Measurements from ENCODE around the gene NRF1. TPM values are rescaled to one million over a fixed set of nuclear protein-coding genes. Genes with fewer than 3 reads are reported as not detected.

NRF1 gene
- polyA plus RNA-seq, 4 donors = 7.6 to 15.6 (median 9.3) TPM

GRCh38 chr7:129764247-129765084 is 152.9 kb downstream of the NRF1 start:
- WGBS, 3 donors = 78% methylated on average over 6 to 7 of the region's 7 CpGs
- H3K4me1 ChIP-seq (ENCODE audit: control insufficient read depth in 3 of 3, insufficient read depth in 2 of 3, low read depth in 1 of 3, low read length in 2 of 3) = no peaks in the 10 kb centered on the region
- H3K36me3 ChIP-seq (ENCODE audit: control insufficient read depth in 3 of 3, insufficient read depth in 2 of 3, low read depth in 1 of 3, low read length in 3 of 3) = no peaks in the 10 kb centered on the region
- no peak overlapping the region for H3K4me3 ChIP-seq (ENCODE audit: low read depth in 1 of 3, low read length in 3 of 3)
- peaks cover 0 to 3% (median 0%) of the 10 kb centered on the region in 3 donors for H3K27me3 ChIP-seq (ENCODE audit: control insufficient read depth in 3 of 3, insufficient read depth in 3 of 3, low read length in 3 of 3)
- H3K27ac ChIP-seq (ENCODE audit: low read depth in 1 of 3, low read length in 2 of 3) = no peak overlapping the region
- FAIRE-seq (no peak), DNase-seq (no peak)
- no peaks in the 10 kb centered on the region for H3K9me3 ChIP-seq (ENCODE audit: control insufficient read depth in 2 of 2, insufficient read depth in 1 of 2, low read depth in 1 of 2, low read length in 1 of 2)

DNA sequence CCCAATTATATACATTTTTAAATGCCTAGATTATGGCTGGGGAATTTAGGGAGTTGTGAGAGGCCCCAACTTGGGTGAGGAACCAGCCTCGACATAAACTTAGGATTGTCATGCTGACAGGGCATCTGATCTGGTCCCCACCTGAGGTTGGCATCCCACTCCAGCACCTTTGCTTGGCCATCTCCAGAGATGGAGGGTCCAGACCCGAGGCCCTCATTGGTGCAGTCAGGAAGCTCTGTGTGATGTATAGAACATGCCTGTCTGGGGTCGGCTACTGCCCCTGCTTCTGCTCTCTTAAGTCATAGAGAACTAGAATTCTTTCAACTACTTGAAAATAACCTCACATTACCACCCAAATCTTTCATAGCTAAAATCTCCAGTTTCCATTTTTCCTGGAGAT is 153.8 kb downstream of the NRF1 start:
- 83 to 89% (median 89%) methylated on average over 3 of the region's 3 CpGs for WGBS, 3 donors
- H3K36me3 ChIP-seq (ENCODE audit: control insufficient read depth in 3 of 3, insufficient read depth in 2 of 3, low read depth in 1 of 3, low read length in 3 of 3) = no peaks in the 10 kb centered on the region
- H3K27me3 ChIP-seq (ENCODE audit: control insufficient read depth in 3 of 3, insufficient read depth in 3 of 3, low read length in 3 of 3) = peaks cover 0 to 3% (median 0%) of the 10 kb centered on the region in 3 donors
- FAIRE-seq (no peak), DNase-seq (no peak)
- H3K4me1 ChIP-seq (ENCODE audit: control insufficient read depth in 3 of 3, insufficient read depth in 2 of 3, low read depth in 1 of 3, low read length in 2 of 3) = no peaks in the 10 kb centered on the region
- no peak overlapping the region for H3K4me3 ChIP-seq (ENCODE audit: low read depth in 1 of 3, low read length in 3 of 3)
- no peaks in the 10 kb centered on the region for H3K9me3 ChIP-seq (ENCODE audit: control insufficient read depth in 2 of 2, insufficient read depth in 1 of 2, low read depth in 1 of 2, low read length in 1 of 2)
- H3K27ac ChIP-seq (ENCODE audit: low read depth in 1 of 3, low read length in 2 of 3) = no peak overlapping the region

DNA sequence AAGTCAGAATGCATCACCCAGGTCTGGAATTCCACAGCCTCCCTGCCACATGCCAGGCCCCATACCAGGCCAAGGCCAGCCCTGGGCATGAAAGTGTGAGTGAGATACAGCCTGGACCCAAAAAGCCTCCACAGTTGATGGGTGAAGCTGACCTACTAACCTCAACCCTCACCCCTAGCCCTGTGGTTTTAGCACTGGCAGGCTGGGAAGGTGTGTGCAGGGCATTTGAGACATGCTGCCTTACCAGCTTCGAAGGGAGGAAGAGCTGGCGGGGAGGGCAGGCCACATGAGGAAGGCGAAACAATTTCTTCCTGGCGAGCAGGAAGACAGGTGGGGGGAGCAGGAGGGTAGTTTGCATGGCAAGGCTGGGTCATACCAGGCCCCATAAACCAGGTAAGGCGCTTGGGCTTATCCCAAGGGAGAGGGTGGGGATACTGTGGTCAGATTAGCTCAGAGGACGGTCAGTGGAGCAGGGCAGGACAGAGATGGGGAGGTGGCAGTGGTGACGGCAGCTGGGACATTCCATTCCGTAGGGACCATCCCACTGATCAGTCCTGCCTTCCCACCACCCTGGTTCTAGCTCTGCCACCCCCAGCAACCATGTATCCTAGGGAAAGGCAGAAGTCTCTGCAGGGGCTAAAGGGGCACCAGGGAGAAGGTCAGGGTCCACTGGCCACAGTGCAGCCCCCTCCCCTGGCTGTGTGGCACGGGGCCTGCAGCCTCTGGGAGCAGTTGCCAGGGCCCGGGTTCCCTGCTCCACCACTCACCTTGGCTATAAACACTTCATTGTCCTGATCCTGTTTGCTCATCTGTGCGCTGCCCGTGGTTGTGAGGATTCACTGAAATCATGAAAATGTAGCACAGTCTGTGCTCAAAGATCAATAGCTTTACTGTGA is 155.8 kb downstream of the NRF1 start:
- no peak overlapping the region for H3K27ac ChIP-seq (ENCODE audit: low read depth in 1 of 3, low read length in 2 of 3)
- H3K36me3 ChIP-seq (ENCODE audit: control insufficient read depth in 3 of 3, insufficient read depth in 2 of 3, low read depth in 1 of 3, low read length in 3 of 3) = no peaks in the 10 kb centered on the region
- DNase-seq (no peak), FAIRE-seq (no peak)
- no peaks in the 10 kb centered on the region for H3K9me3 ChIP-seq (ENCODE audit: control insufficient read depth in 2 of 2, insufficient read depth in 1 of 2, low read depth in 1 of 2, low read length in 1 of 2)
- H3K27me3 ChIP-seq (ENCODE audit: control insufficient read depth in 3 of 3, insufficient read depth in 3 of 3, low read length in 3 of 3) = peaks cover 0 to under 1% (median 0%) of the 10 kb centered on the region in 3 donors
- WGBS, 3 donors = 81 to 86% (median 85%) methylated on average over 12 of the region's 12 CpGs
- H3K4me3 ChIP-seq (ENCODE audit: low read depth in 1 of 3, low read length in 3 of 3) = no peak overlapping the region
- no peaks in the 10 kb centered on the region for H3K4me1 ChIP-seq (ENCODE audit: control insufficient read depth in 3 of 3, insufficient read depth in 2 of 3, low read depth in 1 of 3, low read length in 2 of 3)

GRCh38 chr7:129768614-129769399 is 157.3 kb downstream of the NRF1 start:
- no peak for DNase-seq
- WGBS, 3 donors = 84 to 88% (median 85%) methylated on average over 16 to 17 of the region's 17 CpGs
- Histone ChIP-seq H3K27me3 (ENCODE audit: control insufficient read depth in 3 of 3, insufficient read depth in 3 of 3, low read length in 3 of 3) (peaks cover 0 to 2% (median 2%) of the 10 kb centered on the region in 3 donors), H3K4me3 (ENCODE audit: low read depth in 1 of 3, low read length in 3 of 3) (no peak overlapping the region), H3K36me3 (ENCODE audit: control insufficient read depth in 3 of 3, insufficient read depth in 2 of 3, low read depth in 1 of 3, low read length in 3 of 3) (no peaks in the 10 kb centered on the region), H3K4me1 (ENCODE audit: control insufficient read depth in 3 of 3, insufficient read depth in 2 of 3, low read depth in 1 of 3, low read length in 2 of 3) (no peaks in the 10 kb centered on the region), H3K27ac (ENCODE audit: low read depth in 1 of 3, low read length in 2 of 3) (no peak overlapping the region), H3K9me3 (ENCODE audit: control insufficient read depth in 2 of 2, insufficient read depth in 1 of 2, low read depth in 1 of 2, low read length in 1 of 2) (no peaks in the 10 kb centered on the region)
- no peak for FAIRE-seq

DNA sequence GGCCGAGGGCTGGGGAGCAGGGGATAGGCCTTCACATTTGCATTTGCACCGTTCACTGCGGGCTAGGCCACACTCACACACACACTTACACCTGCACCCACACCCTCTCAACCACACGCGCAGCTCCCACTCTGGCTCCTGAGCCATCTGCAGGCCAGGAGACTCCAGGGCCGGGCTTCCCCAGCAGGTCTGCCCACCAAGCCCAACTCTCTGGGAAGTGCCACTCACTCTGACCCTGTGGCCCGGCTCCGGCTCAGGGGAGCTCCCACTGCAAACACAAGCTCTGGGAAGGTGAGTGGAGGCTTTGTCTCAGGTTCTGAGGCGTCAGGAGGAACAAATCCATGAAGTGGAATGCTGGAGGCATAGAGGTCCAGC is 157.9 kb downstream of the NRF1 start:
- no peaks in the 10 kb centered on the region for H3K4me1 ChIP-seq (ENCODE audit: control insufficient read depth in 3 of 3, insufficient read depth in 2 of 3, low read depth in 1 of 3, low read length in 2 of 3)
- H3K27me3 ChIP-seq (ENCODE audit: control insufficient read depth in 3 of 3, insufficient read depth in 3 of 3, low read length in 3 of 3) = peaks cover 0 to 3% (median 2%) of the 10 kb centered on the region in 3 donors
- WGBS, 3 donors = 85 to 94% (median 89%) methylated on average over 9 of the region's 9 CpGs
- H3K4me3 ChIP-seq (ENCODE audit: low read depth in 1 of 3, low read length in 3 of 3) = no peak overlapping the region
- H3K27ac ChIP-seq (ENCODE audit: low read depth in 1 of 3, low read length in 2 of 3) = no peak overlapping the region
- H3K36me3 ChIP-seq (ENCODE audit: control insufficient read depth in 3 of 3, insufficient read depth in 2 of 3, low read depth in 1 of 3, low read length in 3 of 3) = no peaks in the 10 kb centered on the region
- FAIRE-seq (no peak), DNase-seq (no peak)
- no peaks in the 10 kb centered on the region for H3K9me3 ChIP-seq (ENCODE audit: control insufficient read depth in 2 of 2, insufficient read depth in 1 of 2, low read depth in 1 of 2, low read length in 1 of 2)

- Histone ChIP-seq H3K9me3 (ENCODE audit: control insufficient read depth in 2 of 2, insufficient read depth in 1 of 2, low read depth in 1 of 2, low read length in 1 of 2) (no peaks in the 10 kb centered on the region), H3K36me3 (ENCODE audit: control insufficient read depth in 3 of 3, insufficient read depth in 2 of 3, low read depth in 1 of 3, low read length in 3 of 3) (no peaks in the 10 kb centered on the region), H3K4me3 (ENCODE audit: low read depth in 1 of 3, low read length in 3 of 3) (no peak overlapping the region), H3K4me1 (ENCODE audit: control insufficient read depth in 3 of 3, insufficient read depth in 2 of 3, low read depth in 1 of 3, low read length in 2 of 3) (no peaks in the 10 kb centered on the region), H3K27me3 (ENCODE audit: control insufficient read depth in 3 of 3, insufficient read depth in 3 of 3, low read length in 3 of 3) (peaks cover 0 to 5% (median 3%) of the 10 kb centered on the region in 3 donors), H3K27ac (ENCODE audit: low read depth in 1 of 3, low read length in 2 of 3) (no peak overlapping the region)
- no peak for FAIRE-seq
- WGBS, 3 donors = 80 to 88% (median 85%) methylated on average over 20 to 21 of the region's 21 CpGs
- no peak for DNase-seq
Observed at GRCh38 chr7:129769866-129770808, 158.6 kb downstream of the NRF1 start.

DNA sequence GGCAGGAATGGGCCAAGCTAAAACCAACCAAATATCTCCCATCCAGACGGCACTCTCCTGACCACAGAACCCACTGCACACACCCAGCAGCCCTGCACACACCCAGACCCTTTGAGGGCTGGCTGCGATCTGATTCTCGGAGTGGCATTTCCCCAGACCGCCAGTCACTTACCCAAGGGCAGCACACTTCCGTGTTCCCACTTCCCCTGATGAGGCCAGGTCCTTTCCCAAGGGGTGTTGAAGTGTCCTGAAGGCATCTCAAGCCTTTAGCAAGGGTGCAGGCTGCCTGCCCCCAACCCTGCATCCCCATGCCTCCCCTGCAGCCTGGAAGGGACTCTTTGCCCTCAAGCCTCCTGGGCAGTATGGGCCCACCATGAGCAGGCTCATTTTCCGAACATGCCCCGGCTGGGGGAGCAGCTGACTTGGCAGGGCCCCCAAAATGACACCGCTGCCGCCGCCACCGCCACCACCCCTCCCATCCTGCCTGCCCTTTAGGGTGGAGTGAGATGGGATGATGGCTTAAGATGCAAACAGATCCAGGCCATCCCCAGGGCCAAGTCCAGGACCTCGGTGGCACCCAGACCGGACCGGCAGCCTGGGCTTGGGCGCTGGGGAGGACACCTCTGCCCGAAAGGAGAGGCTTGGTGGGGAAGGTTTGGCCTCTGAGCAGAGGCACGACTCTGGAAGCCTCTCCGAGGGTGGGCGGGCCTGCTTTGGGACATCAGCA is 159.8 kb downstream of the NRF1 start:
- H3K27me3 ChIP-seq (ENCODE audit: control insufficient read depth in 3 of 3, insufficient read depth in 3 of 3, low read length in 3 of 3) = peaks cover 0 to 11% (median 7%) of the 10 kb centered on the region in 3 donors
- no peaks in the 10 kb centered on the region for H3K4me1 ChIP-seq (ENCODE audit: control insufficient read depth in 3 of 3, insufficient read depth in 2 of 3, low read depth in 1 of 3, low read length in 2 of 3)
- DNase-seq (no peak), FAIRE-seq (no peak)
- no peak overlapping the region for H3K4me3 ChIP-seq (ENCODE audit: low read depth in 1 of 3, low read length in 3 of 3)
- H3K9me3 ChIP-seq (ENCODE audit: control insufficient read depth in 2 of 2, insufficient read depth in 1 of 2, low read depth in 1 of 2, low read length in 1 of 2) = no peaks in the 10 kb centered on the region
- no peak overlapping the region for H3K27ac ChIP-seq (ENCODE audit: low read depth in 1 of 3, low read length in 2 of 3)
- 79 to 92% (median 87%) methylated on average over 15 to 19 of the region's 19 CpGs for WGBS, 3 donors
- no peaks in the 10 kb centered on the region for H3K36me3 ChIP-seq (ENCODE audit: control insufficient read depth in 3 of 3, insufficient read depth in 2 of 3, low read depth in 1 of 3, low read length in 3 of 3)
